ENCODE results near the gene MYBBP1A.

Gene MYBBP1A

DNA sequence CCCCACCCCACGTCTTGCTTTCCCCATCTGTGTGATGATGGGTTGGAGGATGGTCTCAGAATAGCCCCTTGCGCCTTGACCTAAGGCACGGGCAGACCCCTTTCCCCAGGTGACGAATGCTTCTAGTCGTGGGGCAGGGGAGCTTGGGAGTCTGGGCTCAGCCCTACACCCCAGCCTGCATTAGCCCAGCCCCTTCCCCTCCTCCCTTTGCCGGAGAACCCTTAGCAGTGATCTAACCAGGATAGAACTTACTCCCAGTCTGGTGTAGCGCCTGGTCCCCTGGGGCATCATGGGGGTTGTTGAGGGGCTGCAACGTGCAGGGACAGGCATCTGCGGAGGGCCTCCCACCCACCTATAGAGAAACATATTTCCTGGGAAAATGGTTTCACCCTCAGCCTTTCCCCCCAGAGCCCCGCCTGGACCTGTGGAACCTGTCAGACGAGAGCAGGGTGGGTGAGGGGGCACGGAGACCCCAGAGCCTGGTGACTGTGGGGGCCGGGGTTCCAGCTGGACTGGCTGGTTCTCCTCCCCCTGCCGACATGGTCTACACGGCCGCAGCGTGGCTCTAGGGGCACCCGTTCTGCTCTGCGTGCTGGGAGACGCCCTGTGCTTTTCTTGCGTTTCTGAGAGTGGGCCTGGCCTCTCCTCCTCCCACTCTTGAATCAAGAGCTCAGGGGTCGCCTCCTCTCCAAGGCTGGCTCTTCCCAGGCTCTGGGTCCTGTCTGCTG lies 33.9 kb upstream of the MYBBP1A start:
- TF ChIP-seq, protein P1, sequence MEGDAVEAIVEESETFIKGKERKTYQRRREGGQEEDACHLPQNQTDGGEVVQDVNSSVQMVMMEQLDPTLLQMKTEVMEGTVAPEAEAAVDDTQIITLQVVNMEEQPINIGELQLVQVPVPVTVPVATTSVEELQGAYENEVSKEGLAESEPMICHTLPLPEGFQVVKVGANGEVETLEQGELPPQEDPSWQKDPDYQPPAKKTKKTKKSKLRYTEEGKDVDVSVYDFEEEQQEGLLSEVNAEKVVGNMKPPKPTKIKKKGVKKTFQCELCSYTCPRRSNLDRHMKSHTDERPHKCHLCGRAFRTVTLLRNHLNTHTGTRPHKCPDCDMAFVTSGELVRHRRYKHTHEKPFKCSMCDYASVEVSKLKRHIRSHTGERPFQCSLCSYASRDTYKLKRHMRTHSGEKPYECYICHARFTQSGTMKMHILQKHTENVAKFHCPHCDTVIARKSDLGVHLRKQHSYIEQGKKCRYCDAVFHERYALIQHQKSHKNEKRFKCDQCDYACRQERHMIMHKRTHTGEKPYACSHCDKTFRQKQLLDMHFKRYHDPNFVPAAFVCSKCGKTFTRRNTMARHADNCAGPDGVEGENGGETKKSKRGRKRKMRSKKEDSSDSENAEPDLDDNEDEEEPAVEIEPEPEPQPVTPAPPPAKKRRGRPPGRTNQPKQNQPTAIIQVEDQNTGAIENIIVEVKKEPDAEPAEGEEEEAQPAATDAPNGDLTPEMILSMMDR (IDR thresholded peaks at IDR 0.05; ENCODE audit: insufficient read depth, low read length, missing control alignments) = no peak
- ChIA-PET POLR2A (no interaction called here), CTCF (interaction anchor here (0.9 to 3.3 kb wide), 2 partner anchors 22 to 48 kb away, joined by 3 to 34 read pairs; no protein-coding TSS in a partner anchor)
- H3K4me3 ChIP-seq (ENCODE audit: low read depth, low read length) = no peak overlapping the region
- no peak for DNase-seq (ENCODE audit: low read depth, low spot score)

DNA sequence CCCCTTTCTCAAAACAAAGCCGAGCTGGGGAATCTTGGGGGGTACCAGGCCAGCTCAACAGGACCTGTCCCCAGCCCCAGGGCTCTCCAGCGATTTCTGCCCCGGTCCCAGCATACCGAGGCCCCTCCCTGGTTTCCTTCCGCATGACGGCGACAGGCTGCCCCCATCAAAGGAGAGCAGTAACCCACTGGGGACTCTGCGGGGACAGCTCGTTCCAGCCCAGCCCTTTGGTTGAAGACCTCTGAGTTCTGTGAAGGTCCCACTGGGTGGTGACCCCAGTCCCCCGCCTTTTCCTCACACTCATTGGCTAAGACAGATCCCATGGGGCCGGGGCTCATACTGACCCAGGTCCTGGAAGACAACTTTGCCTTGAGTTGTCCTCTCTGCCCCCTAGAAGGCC lies 33.2 kb upstream of the MYBBP1A start:
- H3K4me3 ChIP-seq (ENCODE audit: low read depth, low read length) = no peak overlapping the region
- DNase-seq (ENCODE audit: low read depth, low spot score) = no peak
- ChIA-PET POLR2A (no interaction called here), CTCF (interaction anchor here (0.9 to 3.3 kb wide), 3 partner anchors 9 to 49 kb away, joined by 3 to 34 read pairs (median 7); no protein-coding TSS in a partner anchor)
- TF ChIP-seq, protein P1 (IDR thresholded peaks at IDR 0.05; ENCODE audit: insufficient read depth, low read length, missing control alignments) = no peak

DNA sequence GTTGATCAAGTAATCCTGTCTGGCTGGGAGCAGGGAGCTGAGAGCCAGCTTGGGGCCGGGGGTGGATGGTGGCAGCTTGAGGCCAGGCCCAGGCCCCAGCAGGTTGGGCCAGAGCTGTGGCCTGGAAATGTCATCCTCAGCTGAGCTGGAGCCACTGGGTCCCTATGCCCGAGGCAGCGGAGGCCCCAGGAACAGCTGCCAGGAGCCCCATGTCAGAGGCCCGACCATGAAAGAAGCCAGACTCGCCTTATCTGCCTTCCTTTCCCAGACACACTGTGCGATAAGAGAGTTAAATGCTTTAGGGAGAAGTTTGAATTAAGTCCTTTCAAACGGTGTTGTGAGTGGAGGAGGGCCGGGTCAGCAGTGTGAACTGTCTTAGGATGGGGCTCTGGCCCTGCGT lies 32.6 kb upstream of the MYBBP1A start:
- ChIA-PET POLR2A (no interaction called here), CTCF (interaction anchor here (1.1 to 3.3 kb wide), 2 partner anchors 9 to 21 kb away, joined by 7 to 34 read pairs; no protein-coding TSS in a partner anchor)
- DNase-seq (ENCODE audit: low read depth, low spot score) = no peak
- TF ChIP-seq, protein P1 (IDR thresholded peaks at IDR 0.05; ENCODE audit: insufficient read depth, low read length, missing control alignments) = no peak
- H3K4me3 ChIP-seq (ENCODE audit: low read depth, low read length) = no peak overlapping the region

DNA sequence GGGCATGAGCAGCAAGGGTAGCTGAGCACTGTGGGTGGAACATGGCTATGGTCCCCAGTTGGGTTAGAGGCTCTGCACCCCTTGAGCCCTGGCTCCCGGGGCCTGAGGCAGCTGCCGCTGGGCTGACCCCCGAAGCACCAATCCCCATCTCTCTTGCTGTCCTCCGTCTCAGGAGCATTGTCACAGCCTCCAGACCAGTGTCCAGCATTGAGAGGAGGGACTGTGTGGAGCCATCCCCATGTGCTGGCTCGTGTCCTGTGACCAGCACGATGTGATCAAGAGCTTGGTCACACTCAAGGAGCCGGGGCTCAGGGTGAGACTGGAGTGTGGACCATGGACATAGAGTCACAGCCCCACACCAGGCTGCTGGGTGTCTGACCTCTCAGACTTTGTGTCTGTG lies 32.0 kb upstream of the MYBBP1A start:
- no peak for DNase-seq (ENCODE audit: low read depth, low spot score)
- ChIA-PET POLR2A (no interaction called here), CTCF (interaction anchor here (1.0 to 3.3 kb wide), 3 partner anchors 10 to 36 kb away, joined by 3 to 34 read pairs (median 3); no protein-coding TSS in a partner anchor)
- TF ChIP-seq, protein P1 (IDR thresholded peaks at IDR 0.05; ENCODE audit: insufficient read depth, low read length, missing control alignments) = no peak
- H3K4me3 ChIP-seq (ENCODE audit: low read depth, low read length) = no peak overlapping the region

- POLR2A ChIA-PET = no interaction called here
- TF ChIP-seq, protein P1 (IDR thresholded peaks at IDR 0.05; ENCODE audit: insufficient read depth, low read length, missing control alignments) = no peak
- DNase-seq (ENCODE audit: low read depth, low spot score) = no peak
- CTCF ChIA-PET = interaction anchor here (1.0 to 3.3 kb wide), 4 partner anchors 9 to 19 kb away, joined by 3 to 34 read pairs (median 3); no protein-coding TSS in a partner anchor
- no peak overlapping the region for H3K4me3 ChIP-seq (ENCODE audit: low read depth, low read length)
Measured at GRCh38 chr17:4586043-4586442, 30.9 kb upstream of the MYBBP1A start.

DNA sequence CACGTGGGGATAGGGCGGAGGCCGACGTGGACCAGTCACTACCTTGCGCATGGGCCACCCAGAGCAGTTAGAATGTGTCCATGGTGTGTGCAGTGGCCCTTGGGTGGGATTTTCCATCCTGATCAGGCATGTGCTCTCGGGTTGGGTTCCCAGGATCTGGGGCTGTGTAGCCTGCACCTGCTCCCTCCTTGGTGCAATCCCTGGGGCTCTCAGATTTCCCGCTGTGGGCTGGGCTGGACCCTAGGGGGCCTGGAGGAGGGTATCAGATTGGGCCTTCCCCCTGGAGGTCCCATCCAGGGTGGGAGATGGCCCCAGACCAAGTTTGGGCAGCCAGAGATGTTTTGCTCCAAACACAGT lies 30.4 kb upstream of the MYBBP1A start:
- DNase-seq (ENCODE audit: low read depth, low spot score) = no peak
- CTCF ChIA-PET = interaction anchor here (1.0 to 1.4 kb wide), 2 partner anchors 10 to 11 kb away, joined by 3 read pairs; no protein-coding TSS in a partner anchor
- no peak overlapping the region for H3K4me3 ChIP-seq (ENCODE audit: low read depth, low read length)
- TF ChIP-seq, protein P1 (IDR thresholded peaks at IDR 0.05; ENCODE audit: insufficient read depth, low read length, missing control alignments) = no peak
- POLR2A ChIA-PET = no interaction called here

Data from AG04449 (cell line).